C4-2B (cell line): ENCODE results near the gene GNB3.

Experiments used
- ZFX ChIP-seq: fragments of 450-650 bp; IDR thresholded peaks from 2 replicates; pipeline ENCODE4 v1.6.1; 2017
- TF ChIP-seq, protein P1 (sequence below): fragments of 450-650 bp; conservative IDR thresholded peaks from 2 replicates; pipeline ENCODE4 v1.5.1; 2017; ENCODE audit warnings: mild to moderate bottlenecking

DNA sequence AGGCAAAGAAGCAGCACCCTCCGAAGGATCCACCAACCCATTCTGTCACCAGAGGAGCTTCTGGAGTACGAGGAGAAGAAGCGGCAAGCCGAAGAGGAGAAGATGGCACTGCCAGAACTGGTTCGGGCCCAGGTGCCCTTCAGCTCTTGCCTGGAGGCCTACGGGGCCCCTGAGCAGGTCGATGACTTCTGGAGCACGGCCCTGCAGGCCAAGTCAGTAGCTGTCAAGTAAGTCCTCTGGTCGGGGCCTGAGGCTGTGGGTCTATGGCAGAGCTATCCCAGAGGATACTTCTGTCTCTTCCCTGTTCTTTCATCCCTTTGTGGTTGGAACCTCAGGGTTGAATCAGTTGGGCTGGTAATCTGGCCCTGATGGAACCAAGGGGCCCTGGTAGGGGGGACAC, 20.7 kb downstream of the GNB3 start:
- TF ChIP-seq, protein P1, sequence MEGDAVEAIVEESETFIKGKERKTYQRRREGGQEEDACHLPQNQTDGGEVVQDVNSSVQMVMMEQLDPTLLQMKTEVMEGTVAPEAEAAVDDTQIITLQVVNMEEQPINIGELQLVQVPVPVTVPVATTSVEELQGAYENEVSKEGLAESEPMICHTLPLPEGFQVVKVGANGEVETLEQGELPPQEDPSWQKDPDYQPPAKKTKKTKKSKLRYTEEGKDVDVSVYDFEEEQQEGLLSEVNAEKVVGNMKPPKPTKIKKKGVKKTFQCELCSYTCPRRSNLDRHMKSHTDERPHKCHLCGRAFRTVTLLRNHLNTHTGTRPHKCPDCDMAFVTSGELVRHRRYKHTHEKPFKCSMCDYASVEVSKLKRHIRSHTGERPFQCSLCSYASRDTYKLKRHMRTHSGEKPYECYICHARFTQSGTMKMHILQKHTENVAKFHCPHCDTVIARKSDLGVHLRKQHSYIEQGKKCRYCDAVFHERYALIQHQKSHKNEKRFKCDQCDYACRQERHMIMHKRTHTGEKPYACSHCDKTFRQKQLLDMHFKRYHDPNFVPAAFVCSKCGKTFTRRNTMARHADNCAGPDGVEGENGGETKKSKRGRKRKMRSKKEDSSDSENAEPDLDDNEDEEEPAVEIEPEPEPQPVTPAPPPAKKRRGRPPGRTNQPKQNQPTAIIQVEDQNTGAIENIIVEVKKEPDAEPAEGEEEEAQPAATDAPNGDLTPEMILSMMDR = no peak
- no peak for TF ChIP-seq ZFX
